HL-60 (cell line): ENCODE data around the gene RIN3.

ENCODE experiments used
- GABPA ChIP-seq: IDR thresholded peaks from 2 replicates; pipeline ENCODE4 v1.6.1; 2012; ENCODE audit warnings: low read depth
- POLR2AphosphoS5 ChIP-seq: IDR thresholded peaks from 2 replicates; pipeline ENCODE4 v1.6.1; 2012; ENCODE audit warnings: low read depth
- SPI1 ChIP-seq: IDR thresholded peaks from 2 replicates; pipeline ENCODE4 v1.6.1; 2012; ENCODE audit warnings: low read depth, mild to moderate bottlenecking, borderline replicate concordance
- TF ChIP-seq, protein P1 (sequence below): IDR thresholded peaks from one replicate; pipeline ENCODE4 v1.5.1; 2011; ENCODE audit warnings: low read length, control low read depth, inconsistent platforms; ENCODE audit not compliant: insufficient read depth
- TF ChIP-seq, protein P2 (sequence below): IDR thresholded peaks from 2 replicates; pipeline ENCODE4 v1.6.1; 2012; ENCODE audit warnings: low read depth; ENCODE audit not compliant: insufficient replicate concordance

DNA sequence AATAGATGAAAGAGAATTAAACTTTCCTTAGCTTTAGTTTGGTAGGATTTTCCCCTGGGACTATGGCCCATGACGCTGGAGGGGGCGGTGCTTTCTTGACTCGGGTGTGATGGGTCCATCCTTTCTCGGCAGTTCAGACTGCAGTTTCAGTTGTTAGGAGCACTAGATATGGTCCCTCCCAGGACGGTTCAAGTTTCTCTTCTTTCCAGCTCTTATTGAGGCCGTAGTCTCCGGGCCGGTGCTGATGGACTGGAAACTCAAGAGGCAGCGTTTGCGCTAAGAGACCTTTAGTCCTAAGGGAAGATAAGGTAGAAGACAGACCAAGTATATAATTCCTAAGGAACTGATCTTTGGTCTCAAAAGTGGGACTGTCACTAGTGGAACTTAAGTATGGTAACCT lies 111.2 kb downstream of the RIN3 start:
- TF ChIP-seq, protein P1, sequence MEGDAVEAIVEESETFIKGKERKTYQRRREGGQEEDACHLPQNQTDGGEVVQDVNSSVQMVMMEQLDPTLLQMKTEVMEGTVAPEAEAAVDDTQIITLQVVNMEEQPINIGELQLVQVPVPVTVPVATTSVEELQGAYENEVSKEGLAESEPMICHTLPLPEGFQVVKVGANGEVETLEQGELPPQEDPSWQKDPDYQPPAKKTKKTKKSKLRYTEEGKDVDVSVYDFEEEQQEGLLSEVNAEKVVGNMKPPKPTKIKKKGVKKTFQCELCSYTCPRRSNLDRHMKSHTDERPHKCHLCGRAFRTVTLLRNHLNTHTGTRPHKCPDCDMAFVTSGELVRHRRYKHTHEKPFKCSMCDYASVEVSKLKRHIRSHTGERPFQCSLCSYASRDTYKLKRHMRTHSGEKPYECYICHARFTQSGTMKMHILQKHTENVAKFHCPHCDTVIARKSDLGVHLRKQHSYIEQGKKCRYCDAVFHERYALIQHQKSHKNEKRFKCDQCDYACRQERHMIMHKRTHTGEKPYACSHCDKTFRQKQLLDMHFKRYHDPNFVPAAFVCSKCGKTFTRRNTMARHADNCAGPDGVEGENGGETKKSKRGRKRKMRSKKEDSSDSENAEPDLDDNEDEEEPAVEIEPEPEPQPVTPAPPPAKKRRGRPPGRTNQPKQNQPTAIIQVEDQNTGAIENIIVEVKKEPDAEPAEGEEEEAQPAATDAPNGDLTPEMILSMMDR, result no peak
- no peak for TF ChIP-seq POLR2AphosphoS5
- TF ChIP-seq GABPA, result no peak
- TF ChIP-seq, protein P2, sequence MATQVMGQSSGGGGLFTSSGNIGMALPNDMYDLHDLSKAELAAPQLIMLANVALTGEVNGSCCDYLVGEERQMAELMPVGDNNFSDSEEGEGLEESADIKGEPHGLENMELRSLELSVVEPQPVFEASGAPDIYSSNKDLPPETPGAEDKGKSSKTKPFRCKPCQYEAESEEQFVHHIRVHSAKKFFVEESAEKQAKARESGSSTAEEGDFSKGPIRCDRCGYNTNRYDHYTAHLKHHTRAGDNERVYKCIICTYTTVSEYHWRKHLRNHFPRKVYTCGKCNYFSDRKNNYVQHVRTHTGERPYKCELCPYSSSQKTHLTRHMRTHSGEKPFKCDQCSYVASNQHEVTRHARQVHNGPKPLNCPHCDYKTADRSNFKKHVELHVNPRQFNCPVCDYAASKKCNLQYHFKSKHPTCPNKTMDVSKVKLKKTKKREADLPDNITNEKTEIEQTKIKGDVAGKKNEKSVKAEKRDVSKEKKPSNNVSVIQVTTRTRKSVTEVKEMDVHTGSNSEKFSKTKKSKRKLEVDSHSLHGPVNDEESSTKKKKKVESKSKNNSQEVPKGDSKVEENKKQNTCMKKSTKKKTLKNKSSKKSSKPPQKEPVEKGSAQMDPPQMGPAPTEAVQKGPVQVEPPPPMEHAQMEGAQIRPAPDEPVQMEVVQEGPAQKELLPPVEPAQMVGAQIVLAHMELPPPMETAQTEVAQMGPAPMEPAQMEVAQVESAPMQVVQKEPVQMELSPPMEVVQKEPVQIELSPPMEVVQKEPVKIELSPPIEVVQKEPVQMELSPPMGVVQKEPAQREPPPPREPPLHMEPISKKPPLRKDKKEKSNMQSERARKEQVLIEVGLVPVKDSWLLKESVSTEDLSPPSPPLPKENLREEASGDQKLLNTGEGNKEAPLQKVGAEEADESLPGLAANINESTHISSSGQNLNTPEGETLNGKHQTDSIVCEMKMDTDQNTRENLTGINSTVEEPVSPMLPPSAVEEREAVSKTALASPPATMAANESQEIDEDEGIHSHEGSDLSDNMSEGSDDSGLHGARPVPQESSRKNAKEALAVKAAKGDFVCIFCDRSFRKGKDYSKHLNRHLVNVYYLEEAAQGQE, result no peak
- no peak for TF ChIP-seq SPI1
